ENCODE data around the gene CLEC16A.

DNA sequence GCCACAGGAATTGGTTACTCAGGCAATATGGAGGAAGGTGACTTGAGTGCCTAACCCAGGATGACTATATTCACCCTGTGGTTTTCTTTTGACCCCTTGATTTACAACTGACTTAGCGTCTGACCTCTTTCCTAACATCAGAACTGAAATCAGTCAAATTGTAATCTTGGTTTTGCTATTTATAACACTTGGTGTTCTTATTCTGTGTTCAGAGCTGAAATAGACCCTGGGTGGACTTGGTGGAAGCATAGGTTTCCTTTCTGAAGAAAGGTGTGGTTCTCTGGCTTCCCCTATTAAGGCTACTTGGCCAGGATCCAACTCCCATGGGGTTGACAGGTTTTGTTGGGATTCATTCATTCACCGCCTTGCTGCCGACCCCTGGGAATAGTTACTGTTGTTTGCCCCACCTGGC, 80.8 kb downstream of the CLEC16A start:
- TF ChIP-seq, protein P1, sequence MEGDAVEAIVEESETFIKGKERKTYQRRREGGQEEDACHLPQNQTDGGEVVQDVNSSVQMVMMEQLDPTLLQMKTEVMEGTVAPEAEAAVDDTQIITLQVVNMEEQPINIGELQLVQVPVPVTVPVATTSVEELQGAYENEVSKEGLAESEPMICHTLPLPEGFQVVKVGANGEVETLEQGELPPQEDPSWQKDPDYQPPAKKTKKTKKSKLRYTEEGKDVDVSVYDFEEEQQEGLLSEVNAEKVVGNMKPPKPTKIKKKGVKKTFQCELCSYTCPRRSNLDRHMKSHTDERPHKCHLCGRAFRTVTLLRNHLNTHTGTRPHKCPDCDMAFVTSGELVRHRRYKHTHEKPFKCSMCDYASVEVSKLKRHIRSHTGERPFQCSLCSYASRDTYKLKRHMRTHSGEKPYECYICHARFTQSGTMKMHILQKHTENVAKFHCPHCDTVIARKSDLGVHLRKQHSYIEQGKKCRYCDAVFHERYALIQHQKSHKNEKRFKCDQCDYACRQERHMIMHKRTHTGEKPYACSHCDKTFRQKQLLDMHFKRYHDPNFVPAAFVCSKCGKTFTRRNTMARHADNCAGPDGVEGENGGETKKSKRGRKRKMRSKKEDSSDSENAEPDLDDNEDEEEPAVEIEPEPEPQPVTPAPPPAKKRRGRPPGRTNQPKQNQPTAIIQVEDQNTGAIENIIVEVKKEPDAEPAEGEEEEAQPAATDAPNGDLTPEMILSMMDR (IDR thresholded peaks at IDR 0.05): no peak
- no peak for TF ChIP-seq EZH2 (IDR thresholded peaks at IDR 0.05; ENCODE audit: borderline replicate concordance, insufficient read depth, low read depth, low read length, poor library complexity, severe bottlenecking)
